ENCODE data around the gene DELE1.
"Not testable (repeated sequence)": the region's sequence is repeated elsewhere in the genome, so short reads cannot be mapped to it uniquely, and the experiment has no call there.

The DELE1 gene

GRCh38 chr5:141890429-141890828 is 33.2 kb upstream of the DELE1 start:
- not testable (repeated sequence) for DNase-seq

DNA sequence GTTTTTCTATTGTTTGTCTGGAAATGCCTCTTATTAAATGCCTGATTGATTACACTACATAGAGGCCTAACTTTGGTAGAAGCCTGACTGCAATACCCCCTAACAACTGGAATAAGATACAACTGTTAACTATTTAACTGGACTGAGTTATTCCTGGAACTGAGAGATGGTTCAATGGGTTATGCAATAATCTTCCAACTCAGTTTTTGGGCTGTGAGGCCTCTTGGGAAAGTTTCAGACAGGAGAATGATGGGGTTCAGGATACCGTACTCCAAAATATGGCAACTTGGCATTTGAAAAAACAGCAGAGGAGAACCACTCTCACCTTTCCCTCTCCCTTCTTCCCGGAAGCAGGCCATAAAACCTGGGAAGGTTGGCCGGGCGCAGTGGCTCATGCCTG is 26.2 kb upstream of the DELE1 start:
- DNase-seq = no peak

- DNase-seq = no peak
Measured at GRCh38 chr5:141898448-141899049, 25.1 kb upstream of the DELE1 start.

DNA sequence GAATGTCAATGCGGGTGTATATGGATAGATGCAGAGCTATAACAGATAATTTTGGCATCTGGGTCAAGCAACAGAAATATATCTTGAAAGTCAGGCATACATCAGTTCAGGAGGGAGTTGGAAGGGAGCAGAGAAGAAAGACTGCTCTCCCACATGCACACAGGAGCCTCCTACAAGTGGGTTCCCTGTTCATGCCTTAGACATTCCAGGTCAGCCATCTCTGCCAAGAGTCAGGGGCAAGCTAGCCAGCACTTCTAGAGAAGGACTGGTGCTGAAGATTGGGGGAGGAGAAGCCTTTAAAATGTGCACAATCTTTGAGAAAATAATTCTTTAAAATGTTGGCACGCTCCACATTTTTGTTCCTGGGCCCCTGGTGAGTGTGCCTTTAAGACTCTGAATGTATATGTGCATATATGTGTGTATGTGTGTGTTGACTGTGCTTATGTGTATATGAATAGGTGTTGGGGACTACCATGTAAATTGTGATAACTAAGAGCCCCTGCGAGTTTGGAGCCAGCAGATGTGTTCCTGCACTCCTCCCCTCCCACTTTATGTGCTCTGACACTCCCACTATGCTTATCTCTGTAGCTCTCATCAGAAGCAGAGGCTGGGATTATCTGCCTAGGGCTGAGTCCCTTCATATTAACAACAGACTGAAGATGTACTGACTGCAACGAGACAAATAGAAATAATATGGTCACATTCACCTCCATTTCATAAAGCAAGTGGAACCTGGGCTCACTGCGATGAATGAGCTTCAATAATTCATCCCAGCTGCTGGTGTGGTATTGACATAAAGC is 21.5 kb upstream of the DELE1 start:
- no peak for DNase-seq

DNA sequence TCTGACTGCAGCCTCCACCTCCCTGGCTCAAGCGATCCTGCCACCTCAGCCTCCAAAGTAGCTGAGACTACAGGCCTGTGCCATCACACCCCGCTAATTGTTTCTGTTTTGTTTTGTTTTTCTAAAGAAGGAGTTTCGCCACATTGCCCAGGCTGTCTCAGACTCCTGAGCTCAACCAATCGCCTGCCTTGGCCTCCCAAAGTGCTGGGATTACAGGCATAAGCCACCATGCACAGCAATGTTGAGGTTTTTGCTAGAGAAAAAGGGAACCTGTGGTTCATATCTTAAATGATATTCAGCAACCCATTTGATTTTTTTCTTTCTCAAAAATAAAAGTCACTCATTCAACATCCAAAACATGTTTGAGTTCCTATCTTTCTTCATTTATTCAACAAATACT is 20.4 kb upstream of the DELE1 start:
- DNase-seq = no peak

GRCh38 chr5:141904551-141904950 is 19.1 kb upstream of the DELE1 start:
- no peak for DNase-seq

DNA sequence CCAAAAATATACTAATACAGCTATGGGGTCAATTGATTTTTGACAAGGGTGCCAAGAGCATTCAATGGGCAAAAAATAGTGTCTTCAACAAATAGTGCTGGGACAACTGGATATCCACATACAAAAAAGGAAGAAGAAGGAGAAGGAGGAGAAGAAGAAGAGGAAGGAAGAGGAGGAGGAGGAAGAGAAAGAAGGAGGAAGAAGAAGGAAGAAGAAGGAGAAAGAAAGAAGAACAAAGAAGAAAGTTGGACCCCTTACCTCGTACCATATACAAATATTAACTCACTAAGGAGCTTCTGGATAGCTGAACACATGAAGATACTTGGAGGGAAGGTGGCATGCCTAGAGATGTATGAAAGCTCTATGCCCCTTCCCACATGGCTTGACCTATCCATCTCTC is 17.2 kb upstream of the DELE1 start:
- no peak for DNase-seq

- DNase-seq = no peak
Measured at GRCh38 chr5:141906972-141907371, 16.7 kb upstream of the DELE1 start.

DNA sequence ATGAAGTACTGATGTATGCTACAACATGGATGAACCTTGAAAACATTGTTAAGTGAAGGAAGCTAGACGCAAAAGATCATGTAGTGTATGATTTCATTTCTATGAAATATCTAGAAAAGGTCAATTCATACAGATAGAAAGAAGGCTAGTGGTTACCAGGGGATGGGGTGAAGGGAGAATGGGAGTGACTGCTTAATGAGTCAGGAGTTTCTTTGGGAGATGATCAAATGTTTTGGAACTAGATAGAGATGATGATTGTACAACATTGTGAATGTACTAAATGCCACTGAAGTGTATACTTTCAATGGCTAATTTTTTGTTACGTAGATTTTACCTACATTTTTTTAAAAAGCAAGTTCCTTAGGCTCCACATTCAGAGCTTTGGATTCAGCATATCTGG is 14.9 kb upstream of the DELE1 start:
- no peak for DNase-seq

DNA sequence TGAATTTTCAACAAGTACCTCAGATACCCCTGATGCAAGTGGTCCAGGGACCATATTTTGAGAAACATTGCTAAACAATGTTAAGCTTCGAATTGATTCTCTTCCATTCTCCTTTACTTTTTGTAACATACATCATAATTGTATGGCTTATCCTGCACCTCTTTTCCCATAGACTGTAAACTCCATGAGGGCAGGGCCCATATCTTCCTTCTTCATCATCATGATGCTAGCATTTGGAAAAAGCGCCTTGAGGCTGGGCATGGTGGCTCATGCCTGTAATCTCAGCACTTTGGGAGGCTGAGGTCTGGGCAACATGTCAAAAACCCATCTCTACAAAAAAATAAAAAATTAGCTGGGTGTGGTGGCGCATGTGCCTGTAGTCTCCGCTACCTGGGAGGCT is 14.5 kb upstream of the DELE1 start:
- DNase-seq = no peak

- no peak for DNase-seq
Measured at GRCh38 chr5:141910271-141910673, 13.4 kb upstream of the DELE1 start.

DNA sequence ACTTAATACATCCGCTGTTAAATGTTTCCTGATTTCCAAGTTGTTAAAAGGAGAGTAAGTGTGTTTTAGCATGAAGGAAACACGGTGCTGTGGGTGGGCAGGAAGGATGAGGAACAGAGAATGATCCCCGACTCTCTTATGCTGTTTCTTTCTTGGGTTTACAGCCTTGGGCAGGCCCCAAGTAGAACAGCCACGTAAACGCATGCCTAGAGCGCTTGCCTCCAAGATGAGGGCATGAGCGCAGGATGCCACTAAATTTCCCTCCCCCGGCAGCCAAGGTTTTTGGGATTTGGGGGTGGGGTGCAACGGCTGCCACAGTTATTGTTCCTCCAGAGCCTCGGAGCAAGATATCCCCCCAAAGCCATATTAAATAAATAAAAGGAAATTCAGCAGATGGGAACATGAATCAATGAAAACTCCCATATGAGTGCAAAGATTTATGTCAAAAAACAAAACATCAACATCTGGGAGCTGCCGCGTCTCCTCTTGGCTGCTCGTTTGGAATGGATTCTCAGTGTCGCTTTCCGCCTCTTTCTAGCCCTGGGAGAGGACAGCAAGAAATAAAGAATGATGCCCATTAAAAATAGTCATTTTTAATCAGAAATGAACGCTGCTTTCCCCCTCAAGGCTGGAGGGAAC is 10.0 kb upstream of the DELE1 start:
- DNase-seq = no peak

DNA sequence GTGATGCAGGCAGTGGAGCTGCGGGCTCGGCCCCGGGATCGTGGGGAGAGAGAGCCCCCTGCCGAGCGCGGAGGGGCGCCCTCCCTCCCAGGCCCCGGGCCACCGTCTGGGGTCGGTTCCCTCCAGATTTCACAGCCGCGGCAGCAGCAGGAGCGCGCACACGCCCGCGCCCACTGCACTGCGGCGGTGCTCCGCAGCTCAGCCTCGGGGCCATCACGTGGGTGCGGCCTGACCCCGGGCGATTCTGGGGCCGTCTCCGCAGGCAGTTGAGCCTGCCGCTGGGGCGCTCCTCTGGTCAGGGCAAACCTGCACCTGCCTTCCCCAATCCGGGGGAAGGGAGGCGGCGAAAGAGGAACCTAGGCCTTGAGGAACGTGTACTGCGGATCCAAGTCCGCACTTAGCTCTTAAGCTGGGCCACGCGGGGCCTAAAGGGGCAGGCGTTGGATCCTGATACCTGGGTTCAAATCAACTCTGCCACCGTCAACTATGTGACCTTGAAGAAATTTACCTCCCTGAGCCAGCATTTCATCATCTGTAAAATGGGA is 9.4 kb upstream of the DELE1 start:
- no peak for DNase-seq

- DNase-seq = no peak
Measured at GRCh38 chr5:141914797-141915196, 8.9 kb upstream of the DELE1 start.

GRCh38 chr5:141915881-141916336 is 7.8 kb upstream of the DELE1 start:
- DNase-seq = no peak

GRCh38 chr5:141916522-141916921 is 7.1 kb upstream of the DELE1 start:
- no peak for DNase-seq

GRCh38 chr5:141917760-141918159 is 5.9 kb upstream of the DELE1 start:
- no peak for DNase-seq

GRCh38 chr5:141919218-141920119 is 4.2 kb upstream of the DELE1 start:
- no peak for DNase-seq

GRCh38 chr5:141920771-141921170 is 2.9 kb upstream of the DELE1 start:
- DNase-seq = no peak

DNA sequence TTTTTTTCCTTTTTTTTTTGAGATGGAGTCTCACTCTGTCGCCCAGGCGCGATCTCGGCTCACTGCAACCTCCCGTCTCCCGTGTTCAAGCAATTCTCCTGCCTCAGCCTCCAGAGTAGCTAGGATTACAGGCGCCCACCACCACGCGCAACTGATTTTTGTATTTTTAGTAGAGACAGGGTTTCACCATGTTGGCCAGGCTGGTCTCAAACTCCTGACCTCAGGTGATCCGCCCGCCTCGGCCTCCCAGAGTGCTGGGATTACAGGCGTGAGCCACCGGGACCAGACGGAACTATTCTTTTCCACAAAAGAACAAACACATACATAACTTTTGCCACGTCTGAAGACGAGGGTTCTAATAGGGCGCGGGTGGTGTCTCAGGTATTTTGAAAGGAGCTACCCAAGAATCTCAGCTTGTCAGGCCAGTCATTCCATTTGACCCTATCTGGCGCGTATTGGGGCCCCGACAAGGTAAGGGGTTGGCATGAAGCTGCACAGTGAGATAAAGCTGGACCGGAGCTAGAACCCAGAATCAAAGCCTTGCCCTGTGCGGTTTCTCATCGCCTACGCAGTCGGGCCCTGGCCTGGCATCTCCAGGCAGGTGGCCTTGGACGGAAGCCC is 734 bp upstream of the DELE1 start:
- peak in 1 of 2 donors; percentile 6 for DNase-seq

DNA sequence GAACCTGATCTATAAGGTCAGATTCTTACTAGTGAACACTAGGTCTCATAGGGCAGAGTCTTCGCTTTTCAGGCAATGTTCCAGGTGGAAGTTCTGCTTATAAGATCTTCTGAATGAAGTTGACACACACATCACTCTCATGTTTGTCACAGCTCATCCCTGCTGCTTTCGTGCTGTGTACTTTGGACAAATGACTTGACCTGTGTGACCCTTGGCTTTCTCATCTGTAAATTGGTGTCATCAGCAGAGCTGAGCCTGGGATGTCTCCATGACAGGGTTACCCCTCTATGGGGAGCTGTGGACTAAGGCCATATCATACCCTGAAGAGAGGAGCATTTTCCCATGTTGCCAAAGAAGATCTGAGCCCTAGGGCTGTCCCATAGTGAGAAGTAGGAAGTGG is 2.8 kb downstream of the DELE1 start:
- DNase-seq = no peak

- DNase-seq = no peak
Measured at GRCh38 chr5:141928051-141928450, 4.4 kb downstream of the DELE1 start.
